ENCODE measurements around the gene FCSK. TPM values are rescaled to one million over a fixed set of nuclear protein-coding genes. Genes with fewer than 3 reads are reported as not detected.
A peak's percentile ranks its signal among the peaks of the same experiment; 100 is the strongest.

The FCSK gene
- total and polyA plus RNA-seq, 10 of the 15 experiments (the other 5 are each of a cell fraction or from before 2014, with no cell fraction given): 0.60 to 17.6 (median 7.4) TPM

GRCh38 chr16:70429888-70430666, 24.3 kb upstream of the FCSK start:
- TSS peak; percentile 17 for BruUV-seq (replicated peaks)
- H2AFZ ChIP-seq (ENCODE audit: control insufficient read depth, low read depth, low read length): no peak overlapping the region
- no peak for FAIRE-seq
- peak; percentile 70 for DNase-seq (ENCODE audit: low read depth, low spot score)
- H4K20me1 ChIP-seq (ENCODE audit: control insufficient read depth, insufficient read depth): no peaks in the 10 kb centered on the region
- in situ Hi-C loops (cut with MboI) (no loop called here), intact Hi-C loops (cut with micrococcal nuclease; ENCODE audit: unreplicated experiment) (loop anchor here (1.0 to 10.0 kb wide), 5 partner anchors 13 to 865 kb away; partner anchors contain the start of gene NFAT5)
- H3K27ac ChIP-seq (ENCODE audit: control insufficient read depth, insufficient read depth): peak overlapping the region; percentile 98
- H3K9me3 ChIP-seq (replicated peaks; ENCODE audit: control insufficient read depth, insufficient read depth, low read length): no peaks in the 10 kb centered on the region
- ChIA-PET RAD21 (ENCODE audit: unreplicated experiment) (interaction anchor here (0.5 to 2.8 kb wide), 13 partner anchors 8 to 223 kb away, joined by 3 to 32 read pairs (median 5); partner anchors contain the start of genes FCSK and ST3GAL2), POLR2A (interaction anchor here (0.6 to 4.9 kb wide), 8 partner anchors 13 to 95 kb away, joined by 3 to 58 read pairs (median 6); partner anchors contain the start of genes COG4, FCSK and SF3B3), SMC1A (ENCODE audit: uncharacterized antibody, unreplicated experiment) (interaction anchor here (0.7 to 1.6 kb wide), 13 partner anchors 8 to 89 kb away, joined by 3 to 16 read pairs (median 3); partner anchors contain the start of gene ST3GAL2), CTCF (interaction anchor here (0.6 to 1.7 kb wide), 4 partner anchors 8 to 46 kb away, joined by 3 to 4 read pairs (median 3); partner anchors contain the start of gene FCSK)
- H3K36me3 ChIP-seq (ENCODE audit: control insufficient read depth in 2 of 2, insufficient read depth in 2 of 2, low read length in 1 of 2): peaks cover 3 to 10% of the 10 kb centered on the region in 2 experiments; a peak in 3 of 4 replicates
- H3K79me2 ChIP-seq (ENCODE audit: control insufficient read depth, insufficient read depth, low read length): peaks cover 80% of the 10 kb centered on the region
- peak overlapping the region; percentile 68 for H3K9ac ChIP-seq (ENCODE audit: control insufficient read depth, insufficient read depth, low read length)
- no peaks in the 10 kb centered on the region for H3K27me3 ChIP-seq (replicated peaks in 1 of 2; ENCODE audit: control insufficient read depth in 2 of 2, insufficient read depth in 2 of 2, low read length in 1 of 2)
- H3K4me2 ChIP-seq (ENCODE audit: control insufficient read depth, insufficient read depth): peak overlapping the region; percentile 64
- H3K4me3 ChIP-seq: peak overlapping the region; percentile 45; the same call in 1 of the 2 replicates
- peaks cover 65% of the 10 kb centered on the region for H3K4me1 ChIP-seq (ENCODE audit: control insufficient read depth, insufficient read depth, low read length)
- WGBS (ENCODE audit: insufficient coverage, insufficient replicate concordance, low lambda C conversion rate, missing lambda C conversion rate): 2% methylated on average over 5 of the region's 5 CpGs
- ATAC-seq: peak; percentile 30
- TF ChIP-seq HCFC1 (IDR thresholded peaks at IDR 0.05; ENCODE audit: low read length) (no peak), DPF2 (IDR thresholded peaks at IDR 0.05) (peak; percentile 54; the same call in 1 of the 2 replicates), PKNOX1 (IDR thresholded peaks at IDR 0.05) (no peak), LARP7 (IDR thresholded peaks at IDR 0.05) (peak; percentile 57; the same call in 1 of the 2 replicates), BACH1 (IDR thresholded peaks at IDR 0.05; ENCODE audit: borderline replicate concordance) (0 out of 2 replicates have a peak, but pooled peaks have one; percentile 12), RB1 (IDR thresholded peaks at IDR 0.05; ENCODE audit: borderline replicate concordance) (peak; percentile 86; the same call in 1 of the 2 replicates), GATAD2B (conservative IDR thresholded peaks at IDR 0.05; ENCODE audit: low read depth) (peak; percentile 57), CBX3 (IDR thresholded peaks at IDR 0.05; ENCODE audit: borderline replicate concordance, low read depth) (no peak), NR2F1 (conservative IDR thresholded peaks at IDR 0.05) (peak; percentile 81), SMARCA5 (IDR thresholded peaks at IDR 0.05) (peak; percentile 19; the same call in 1 of the 2 replicates), SKIL (IDR thresholded peaks at IDR 0.05; ENCODE audit: low read depth, poor library complexity, severe bottlenecking) (no peak), E2F4 (IDR thresholded peaks at IDR 0.05; ENCODE audit: low read depth, low read length) (no peak), POU2F2 (IDR thresholded peaks at IDR 0.05; ENCODE audit: borderline replicate concordance, low read depth, low read length) (peak; percentile 9; the same call in 1 of the 3 replicates), HDGF (IDR thresholded peaks at IDR 0.05) (0 out of 2 replicates have a peak, but pooled peaks have one; percentile 43), MEF2B (IDR thresholded peaks at IDR 0.05; ENCODE audit: partially characterized antibody, poor library complexity, severe bottlenecking) (peak; percentile 95)
